ENCODE measurements around the gene FUT8.

FUT8 gene

DNA sequence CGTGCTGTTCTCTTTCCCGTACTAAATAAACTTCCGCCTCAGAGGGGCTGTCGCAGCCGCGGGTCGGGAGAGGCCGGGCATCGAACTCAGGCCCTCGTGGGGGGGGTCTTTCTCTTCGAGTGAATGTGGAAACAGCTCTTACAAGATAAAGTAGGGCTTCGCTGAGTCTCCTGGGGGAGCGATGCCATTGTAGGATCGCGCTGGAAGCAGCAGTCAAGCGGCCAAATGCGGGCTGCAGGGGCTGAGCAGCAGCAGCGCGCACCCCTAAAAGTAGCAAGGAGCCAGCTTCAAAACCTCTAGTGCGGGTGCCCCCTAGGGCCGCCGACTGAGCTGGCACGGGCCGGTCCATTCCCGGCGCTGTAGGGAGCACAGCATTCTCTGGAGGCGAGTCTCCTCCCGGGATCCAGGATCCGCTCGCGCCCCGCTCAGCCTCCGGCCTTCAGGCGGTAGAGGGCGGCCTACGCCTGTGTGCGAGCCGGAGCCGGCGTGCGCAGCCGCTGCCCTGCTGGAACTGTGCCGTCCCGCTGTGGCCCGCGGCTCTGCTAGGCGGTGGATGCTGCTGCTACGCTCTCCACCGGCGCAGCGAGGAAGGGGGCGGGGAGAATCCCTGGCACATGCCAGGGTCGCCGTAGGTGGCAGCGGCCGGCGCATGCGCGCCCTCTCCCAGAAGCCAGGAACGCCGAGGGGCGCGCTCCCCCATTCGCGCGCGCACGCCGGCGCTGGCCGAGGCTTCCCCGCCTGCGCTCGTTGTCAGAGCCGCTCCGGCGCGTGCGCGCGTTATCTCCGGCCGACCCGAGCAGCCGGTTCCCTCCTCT is at the start of gene FUT8:
FUT8 (plus strand) TSS at position 699 of the 815 bp plus-strand sequence. CDS start 148,834 bp downstream, outside the sequence.
- H3K36me3 ChIP-seq (ENCODE audit: insufficient read depth): no peaks in the 10 kb centered on the region
- H2AFZ ChIP-seq (ENCODE audit: low read depth): peak within 1 kb of the TSS; percentile 78
- H3K27ac ChIP-seq: peak within 1 kb of the TSS; percentile 63
- H3K4me3 ChIP-seq (IDR thresholded peaks at IDR 0.05; ENCODE audit: insufficient read depth, low read depth, low read length): no peak within 1 kb of the TSS
- TF ChIP-seq, protein P1, sequence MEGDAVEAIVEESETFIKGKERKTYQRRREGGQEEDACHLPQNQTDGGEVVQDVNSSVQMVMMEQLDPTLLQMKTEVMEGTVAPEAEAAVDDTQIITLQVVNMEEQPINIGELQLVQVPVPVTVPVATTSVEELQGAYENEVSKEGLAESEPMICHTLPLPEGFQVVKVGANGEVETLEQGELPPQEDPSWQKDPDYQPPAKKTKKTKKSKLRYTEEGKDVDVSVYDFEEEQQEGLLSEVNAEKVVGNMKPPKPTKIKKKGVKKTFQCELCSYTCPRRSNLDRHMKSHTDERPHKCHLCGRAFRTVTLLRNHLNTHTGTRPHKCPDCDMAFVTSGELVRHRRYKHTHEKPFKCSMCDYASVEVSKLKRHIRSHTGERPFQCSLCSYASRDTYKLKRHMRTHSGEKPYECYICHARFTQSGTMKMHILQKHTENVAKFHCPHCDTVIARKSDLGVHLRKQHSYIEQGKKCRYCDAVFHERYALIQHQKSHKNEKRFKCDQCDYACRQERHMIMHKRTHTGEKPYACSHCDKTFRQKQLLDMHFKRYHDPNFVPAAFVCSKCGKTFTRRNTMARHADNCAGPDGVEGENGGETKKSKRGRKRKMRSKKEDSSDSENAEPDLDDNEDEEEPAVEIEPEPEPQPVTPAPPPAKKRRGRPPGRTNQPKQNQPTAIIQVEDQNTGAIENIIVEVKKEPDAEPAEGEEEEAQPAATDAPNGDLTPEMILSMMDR (conservative IDR thresholded peaks at IDR 0.05; ENCODE audit: low read depth, low read length): peak; percentile 36; the same call in 1 of the 2 replicates
- no peaks in the 10 kb centered on the region for H4K20me1 ChIP-seq (ENCODE audit: insufficient read depth)
- H3K9ac ChIP-seq: peak within 1 kb of the TSS; percentile 81
- H3K79me2 ChIP-seq (ENCODE audit: insufficient read depth, low read depth): peaks cover 23% of the 10 kb centered on the region; the same call in 1 of the 2 replicates
- H3K27me3 ChIP-seq (ENCODE audit: insufficient read depth, low read depth): no peaks in the 10 kb centered on the region
- peaks cover 27% of the 10 kb centered on the region for H3K4me1 ChIP-seq (ENCODE audit: low read depth, poor library complexity, severe bottlenecking)
- H3K4me2 ChIP-seq: peak within 1 kb of the TSS; percentile 84

DNA sequence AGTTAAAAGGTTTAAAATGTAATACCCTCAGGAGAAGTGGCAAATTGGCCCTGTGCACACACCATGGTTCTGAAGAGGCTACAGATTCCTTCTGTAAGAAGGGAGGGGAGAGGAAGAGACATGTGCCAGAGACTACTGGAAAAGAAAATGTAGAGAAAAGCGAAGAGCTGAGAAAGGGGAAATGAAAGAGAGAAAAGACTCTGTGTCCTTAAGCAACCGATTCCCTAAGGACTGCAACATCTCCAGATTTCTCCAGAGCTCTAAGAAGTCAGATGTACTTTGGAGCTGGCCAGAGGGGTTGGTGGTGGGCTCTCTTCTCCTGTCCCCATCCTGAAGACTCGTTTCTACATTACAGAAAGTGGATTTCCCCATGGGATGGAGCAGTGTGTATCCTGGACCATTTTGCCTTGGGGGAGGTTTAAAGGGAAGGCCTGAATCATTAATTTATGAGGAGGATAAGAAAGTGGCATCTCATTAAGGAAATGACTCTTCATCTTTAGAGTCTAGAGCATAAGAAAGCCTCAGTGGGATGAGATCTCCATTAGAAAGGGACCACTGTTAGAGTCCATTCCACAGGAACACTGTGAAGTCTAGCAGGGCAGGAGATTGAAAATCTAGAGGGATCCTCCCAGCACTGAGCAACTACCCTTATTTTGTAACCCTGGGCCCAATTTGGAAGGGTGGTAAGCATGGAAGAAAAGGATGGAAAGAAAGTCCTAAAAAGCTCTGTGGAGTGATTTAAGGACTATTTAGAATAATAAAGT is 45.5 kb upstream of the FUT8 start:
- TF ChIP-seq, protein P1 (conservative IDR thresholded peaks at IDR 0.05; ENCODE audit: low read depth, low read length): no peak
- H3K27ac ChIP-seq: no peak overlapping the region
- no peak overlapping the region for H3K4me2 ChIP-seq
- H3K36me3 ChIP-seq (ENCODE audit: insufficient read depth): no peaks in the 10 kb centered on the region
- H4K20me1 ChIP-seq (ENCODE audit: insufficient read depth): no peaks in the 10 kb centered on the region
- no peak overlapping the region for H3K4me3 ChIP-seq (IDR thresholded peaks at IDR 0.05; ENCODE audit: insufficient read depth, low read depth, low read length)
- H3K9ac ChIP-seq: no peak overlapping the region
- H2AFZ ChIP-seq (ENCODE audit: low read depth): no peak overlapping the region
- no peaks in the 10 kb centered on the region for H3K27me3 ChIP-seq (ENCODE audit: insufficient read depth, low read depth)
- no peaks in the 10 kb centered on the region for H3K79me2 ChIP-seq (ENCODE audit: insufficient read depth, low read depth)
- no peaks in the 10 kb centered on the region for H3K4me1 ChIP-seq (ENCODE audit: low read depth, poor library complexity, severe bottlenecking)

DNA sequence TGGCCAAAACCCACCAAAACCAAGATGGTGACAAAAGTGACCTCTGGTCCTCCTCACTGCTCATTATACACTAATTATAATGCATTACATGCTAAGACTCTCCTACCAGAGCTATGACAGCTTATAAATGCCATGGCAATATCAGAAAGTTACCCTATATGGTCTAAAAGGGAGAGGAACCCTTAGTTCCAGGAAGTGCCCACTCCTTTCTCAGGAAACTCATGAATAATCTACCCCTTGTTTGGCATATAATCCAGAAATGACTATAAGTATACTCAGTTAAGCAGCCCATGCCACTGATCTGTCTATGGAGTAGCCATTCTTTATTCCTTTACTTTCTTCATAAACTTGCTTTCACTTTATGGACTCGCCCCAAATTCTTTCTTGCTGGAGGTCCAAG is 43.0 kb upstream of the FUT8 start:
- no peak overlapping the region for H3K4me2 ChIP-seq
- H3K79me2 ChIP-seq (ENCODE audit: insufficient read depth, low read depth): no peaks in the 10 kb centered on the region
- TF ChIP-seq, protein P1 (conservative IDR thresholded peaks at IDR 0.05; ENCODE audit: low read depth, low read length): no peak
- H3K27ac ChIP-seq: no peak overlapping the region
- no peaks in the 10 kb centered on the region for H3K4me1 ChIP-seq (ENCODE audit: low read depth, poor library complexity, severe bottlenecking)
- no peaks in the 10 kb centered on the region for H3K27me3 ChIP-seq (ENCODE audit: insufficient read depth, low read depth)
- H3K4me3 ChIP-seq (IDR thresholded peaks at IDR 0.05; ENCODE audit: insufficient read depth, low read depth, low read length): no peak overlapping the region
- H3K9ac ChIP-seq: no peak overlapping the region
- no peaks in the 10 kb centered on the region for H3K36me3 ChIP-seq (ENCODE audit: insufficient read depth)
- no peak overlapping the region for H2AFZ ChIP-seq (ENCODE audit: low read depth)
- H4K20me1 ChIP-seq (ENCODE audit: insufficient read depth): no peaks in the 10 kb centered on the region

DNA sequence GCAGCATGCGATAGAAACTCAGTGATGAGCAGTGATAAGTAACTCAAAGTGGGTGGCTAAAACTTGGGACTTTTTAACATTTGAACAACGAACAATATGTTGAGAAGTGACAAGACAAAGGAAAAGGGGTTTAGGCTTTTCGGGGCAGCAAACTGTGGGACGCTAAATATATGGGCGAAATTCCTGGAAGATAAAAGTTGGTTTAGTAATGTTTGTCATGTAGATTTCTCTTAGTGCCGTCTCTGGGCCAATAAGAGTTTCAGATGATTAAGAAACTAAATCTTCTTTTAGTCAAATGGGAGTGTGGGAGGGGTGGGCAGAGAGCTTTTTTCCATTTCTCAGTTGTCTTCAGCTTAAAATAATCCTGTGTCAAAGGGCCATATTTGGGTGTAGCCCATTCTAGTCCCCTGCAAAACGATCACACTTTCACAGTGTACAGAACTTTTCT is 41.7 kb upstream of the FUT8 start:
- TF ChIP-seq, protein P1 (conservative IDR thresholded peaks at IDR 0.05; ENCODE audit: low read depth, low read length): no peak
- Histone ChIP-seq H3K4me3 (IDR thresholded peaks at IDR 0.05; ENCODE audit: insufficient read depth, low read depth, low read length) (no peak overlapping the region), H3K36me3 (ENCODE audit: insufficient read depth) (no peaks in the 10 kb centered on the region), H2AFZ (ENCODE audit: low read depth) (no peak overlapping the region), H3K9ac (no peak overlapping the region), H3K4me1 (ENCODE audit: low read depth, poor library complexity, severe bottlenecking) (no peaks in the 10 kb centered on the region), H3K27me3 (ENCODE audit: insufficient read depth, low read depth) (no peaks in the 10 kb centered on the region), H3K27ac (no peak overlapping the region), H3K4me2 (no peak overlapping the region), H3K79me2 (ENCODE audit: insufficient read depth, low read depth) (no peaks in the 10 kb centered on the region), H4K20me1 (ENCODE audit: insufficient read depth) (no peaks in the 10 kb centered on the region)
